Stomach smooth muscle (tissue), 2 donors: ENCODE data around the gene RCOR1.
"Not testable (repeated sequence)": the region's sequence is repeated elsewhere in the genome, so short reads cannot be mapped to it uniquely, and the experiment has no call there.

ENCODE experiments used
- H3K27ac ChIP-seq: one replicate; pipeline ENCODE4 v1.7.0; 2013; ENCODE audit warnings: mild to moderate bottlenecking, low read length, inconsistent platforms
- H3K27me3 ChIP-seq, 2 donors: one replicate each; pipeline ENCODE4 v1.7.0; 2013; ENCODE audit warnings: low read length in 2 of 2; ENCODE audit not compliant: insufficient read depth in 2 of 2, control insufficient read depth in 1 of 2
- H3K36me3 ChIP-seq, 2 donors: one replicate each; pipeline ENCODE4 v1.7.0; 2013; ENCODE audit warnings: low read length in 2 of 2; ENCODE audit not compliant: control insufficient read depth in 2 of 2, insufficient read depth in 2 of 2
- H3K4me1 ChIP-seq: one replicate; pipeline ENCODE4 v1.7.0; 2013; ENCODE audit warnings: low read length; ENCODE audit not compliant: control insufficient read depth, insufficient read depth
- H3K4me3 ChIP-seq, 2 donors: one replicate each; pipeline ENCODE4 v1.7.0; 2013; ENCODE audit warnings: low read length in 2 of 2
- H3K9ac ChIP-seq, 2 donors: one replicate each; pipeline ENCODE4 v1.7.0; 2013; ENCODE audit warnings: low read length in 2 of 2, mild to moderate bottlenecking in 1 of 2
- H3K9me3 ChIP-seq, 2 donors: one replicate each; pipeline ENCODE4 v1.7.0; 2013; ENCODE audit warnings: low read length in 2 of 2; ENCODE audit not compliant: control insufficient read depth in 2 of 2
- donor health status: healthy.
- donor health status: Pancreatic carcinoma.

Gene RCOR1

GRCh38 chr14:102573161-102573560, 19.3 kb upstream of the RCOR1 start:
- not testable (repeated sequence) for H3K4me1 ChIP-seq, H3K9me3 ChIP-seq, H3K4me3 ChIP-seq, H3K36me3 ChIP-seq, H3K9ac ChIP-seq, H3K27me3 ChIP-seq, H3K27ac ChIP-seq

- H3K27ac ChIP-seq = no peak overlapping the region
- H3K4me3 ChIP-seq = no peak overlapping the region
- no peaks in the 10 kb centered on the region for H3K27me3 ChIP-seq
- H3K4me1 ChIP-seq = no peaks in the 10 kb centered on the region
- H3K9ac ChIP-seq = no peak overlapping the region
- H3K36me3 ChIP-seq = no peaks in the 10 kb centered on the region
- no peaks in the 10 kb centered on the region for H3K9me3 ChIP-seq
Measured at GRCh38 chr14:102573591-102574046, 18.8 kb upstream of the RCOR1 start.

DNA sequence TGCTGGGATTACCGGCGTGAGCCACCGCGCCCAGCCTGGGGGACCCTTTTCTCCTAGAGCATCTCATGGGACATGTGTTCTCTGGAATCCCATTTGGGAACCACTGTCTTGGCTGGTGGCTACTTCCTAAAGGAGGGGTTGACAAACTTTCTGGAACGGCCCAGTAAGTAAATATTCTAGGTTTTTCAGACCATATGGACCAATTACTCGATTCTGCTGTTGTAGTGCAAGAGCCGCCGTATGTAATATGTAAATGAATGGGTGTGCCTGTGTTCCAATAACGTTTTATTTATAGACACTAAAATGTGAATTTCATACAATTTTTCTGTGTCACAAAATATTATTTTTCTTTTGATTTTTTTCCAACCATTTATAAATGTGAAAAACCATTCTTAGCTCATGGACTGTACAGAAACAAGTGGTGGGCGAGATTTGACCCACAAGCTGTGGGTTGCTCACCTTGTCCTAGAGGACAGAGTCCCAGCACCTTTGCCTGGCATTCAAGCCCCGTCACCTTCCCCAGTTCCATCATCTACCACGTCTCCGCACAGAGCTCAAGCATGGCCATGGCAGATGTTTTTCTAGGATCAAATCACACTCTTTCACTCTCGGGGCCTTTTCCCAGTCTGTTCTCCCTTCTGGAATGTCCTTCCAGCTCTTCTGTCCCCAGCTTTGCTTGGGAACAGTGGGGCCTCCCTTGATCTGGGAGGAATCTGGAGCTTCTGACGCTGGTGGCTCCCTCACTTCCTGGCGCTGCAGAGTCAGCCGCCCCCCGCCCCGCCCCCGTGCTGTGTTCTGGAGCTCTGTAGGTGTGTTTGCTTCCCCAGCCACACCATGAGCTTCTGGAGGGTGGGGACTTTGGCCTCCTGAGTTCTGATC, 17.9 kb upstream of the RCOR1 start:
- Histone ChIP-seq H3K36me3 (no peaks in the 10 kb centered on the region), H3K9ac (no peak overlapping the region), H3K4me3 (no peak overlapping the region), H3K9me3 (no peaks in the 10 kb centered on the region), H3K27me3 (no peaks in the 10 kb centered on the region), H3K4me1 (no peaks in the 10 kb centered on the region), H3K27ac (no peak overlapping the region)

- peaks cover 4% of the 10 kb centered on the region for H3K4me1 ChIP-seq
- H3K36me3 ChIP-seq = no peaks in the 10 kb centered on the region
- H3K27ac ChIP-seq = no peak overlapping the region
- no peaks in the 10 kb centered on the region for H3K27me3 ChIP-seq
- H3K9me3 ChIP-seq = no peaks in the 10 kb centered on the region
- H3K4me3 ChIP-seq = no peak overlapping the region
- H3K9ac ChIP-seq = no peak overlapping the region
Measured at GRCh38 chr14:102575160-102575845, 17.1 kb upstream of the RCOR1 start.

DNA sequence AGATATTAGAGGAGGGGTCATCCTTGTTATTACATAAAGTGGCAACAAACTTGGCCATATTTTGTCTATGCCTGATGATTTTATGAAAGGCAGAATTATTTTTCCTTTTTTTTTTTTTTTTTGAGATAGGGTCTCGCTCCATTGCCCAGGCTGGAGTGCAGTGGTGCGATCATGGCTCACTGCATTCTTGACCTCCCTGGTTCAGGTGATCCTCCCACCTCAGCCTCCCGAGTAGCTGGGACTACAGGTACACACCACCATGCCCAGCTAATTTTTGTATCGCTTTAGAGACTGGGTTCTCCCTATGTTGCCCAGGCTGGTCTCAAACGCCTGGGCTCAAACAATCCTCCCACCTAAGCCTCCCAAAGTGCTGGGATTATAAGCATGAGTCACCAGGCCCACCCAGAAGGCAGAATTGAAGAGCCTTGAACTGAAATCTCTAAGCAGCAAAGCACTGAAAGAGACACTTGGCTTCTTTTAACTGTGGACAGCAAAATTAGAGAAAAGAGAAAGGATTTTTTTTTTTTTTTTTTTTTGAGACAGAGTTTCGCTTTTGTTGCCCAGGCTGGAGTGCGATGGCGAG, 16.5 kb upstream of the RCOR1 start:
- not testable (repeated sequence) for H3K9me3 ChIP-seq

DNA sequence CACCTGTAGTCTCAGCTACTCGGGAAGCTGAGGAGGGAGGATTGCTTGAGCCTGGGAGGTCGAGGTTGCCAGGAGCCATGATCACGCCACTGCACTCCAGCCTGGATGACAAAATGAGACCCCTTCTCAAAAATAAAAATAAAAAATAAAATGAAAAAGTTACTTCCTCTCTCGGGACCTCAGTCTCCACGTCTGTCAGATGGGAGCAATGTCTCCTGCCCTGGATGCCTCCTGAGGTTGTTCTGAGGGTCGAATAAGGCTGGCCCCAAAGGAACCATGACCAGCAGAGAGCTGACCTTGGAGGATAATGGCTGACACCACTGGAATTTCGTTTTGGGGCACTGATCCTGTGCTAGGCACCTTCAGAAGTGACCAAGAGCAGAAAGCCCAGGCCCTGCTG, 13.6 kb upstream of the RCOR1 start:
- no peak overlapping the region for H3K4me3 ChIP-seq
- no peak overlapping the region for H3K27ac ChIP-seq
- H3K27me3 ChIP-seq = no peaks in the 10 kb centered on the region
- peaks cover 4% of the 10 kb centered on the region for H3K4me1 ChIP-seq
- no peaks in the 10 kb centered on the region for H3K36me3 ChIP-seq
- no peak overlapping the region for H3K9ac ChIP-seq
- H3K9me3 ChIP-seq = no peaks in the 10 kb centered on the region

More for the DNA sequence above, 16.5 kb upstream of the RCOR1 start:
- H3K9ac ChIP-seq, H3K27ac ChIP-seq, H3K4me1 ChIP-seq, H3K4me3 ChIP-seq, H3K36me3 ChIP-seq, H3K27me3 ChIP-seq: not testable (repeated sequence)

GRCh38 chr14:102579696-102580549, 12.5 kb upstream of the RCOR1 start:
- peak overlapping the region in 1 of 2 donors; percentile 15 for H3K4me3 ChIP-seq
- no peaks in the 10 kb centered on the region for H3K9me3 ChIP-seq
- no peak overlapping the region for H3K9ac ChIP-seq
- H3K27me3 ChIP-seq = no peaks in the 10 kb centered on the region
- no peaks in the 10 kb centered on the region for H3K36me3 ChIP-seq
- H3K4me1 ChIP-seq = peaks cover 4% of the 10 kb centered on the region
- H3K27ac ChIP-seq = no peak overlapping the region

- H3K9ac ChIP-seq = no peak overlapping the region
- no peak overlapping the region for H3K4me3 ChIP-seq
- H3K27me3 ChIP-seq = no peaks in the 10 kb centered on the region
- no peaks in the 10 kb centered on the region for H3K9me3 ChIP-seq
- no peaks in the 10 kb centered on the region for H3K36me3 ChIP-seq
- peaks cover 4% of the 10 kb centered on the region for H3K4me1 ChIP-seq
- no peak overlapping the region for H3K27ac ChIP-seq
Measured at GRCh38 chr14:102580550-102581110, 11.8 kb upstream of the RCOR1 start.

- Histone ChIP-seq H3K9ac (no peak overlapping the region), H3K27me3 (no peaks in the 10 kb centered on the region), H3K4me1 (peaks cover 4% of the 10 kb centered on the region), H3K9me3 (no peaks in the 10 kb centered on the region), H3K4me3 (no peak overlapping the region), H3K27ac (no peak overlapping the region), H3K36me3 (no peaks in the 10 kb centered on the region)
Measured at GRCh38 chr14:102581193-102581592, 11.3 kb upstream of the RCOR1 start.

- Histone ChIP-seq H3K27me3 (no peaks in the 10 kb centered on the region), H3K4me1 (peaks cover 4% of the 10 kb centered on the region), H3K4me3 (no peak overlapping the region), H3K9me3 (no peaks in the 10 kb centered on the region), H3K36me3 (no peaks in the 10 kb centered on the region), H3K27ac (no peak overlapping the region), H3K9ac (no peak overlapping the region)
Measured at GRCh38 chr14:102583726-102584125, 8.7 kb upstream of the RCOR1 start.
